ENCODE data around the gene PRSS2. TPM values are rescaled to one million over a fixed set of nuclear protein-coding genes. Genes with fewer than 3 reads are reported as not detected.
A peak's percentile ranks its signal among the peaks of the same experiment; 100 is the strongest.

Gene PRSS2
- total RNA-seq, 1 donor from 2014 or later, result not detected

DNA sequence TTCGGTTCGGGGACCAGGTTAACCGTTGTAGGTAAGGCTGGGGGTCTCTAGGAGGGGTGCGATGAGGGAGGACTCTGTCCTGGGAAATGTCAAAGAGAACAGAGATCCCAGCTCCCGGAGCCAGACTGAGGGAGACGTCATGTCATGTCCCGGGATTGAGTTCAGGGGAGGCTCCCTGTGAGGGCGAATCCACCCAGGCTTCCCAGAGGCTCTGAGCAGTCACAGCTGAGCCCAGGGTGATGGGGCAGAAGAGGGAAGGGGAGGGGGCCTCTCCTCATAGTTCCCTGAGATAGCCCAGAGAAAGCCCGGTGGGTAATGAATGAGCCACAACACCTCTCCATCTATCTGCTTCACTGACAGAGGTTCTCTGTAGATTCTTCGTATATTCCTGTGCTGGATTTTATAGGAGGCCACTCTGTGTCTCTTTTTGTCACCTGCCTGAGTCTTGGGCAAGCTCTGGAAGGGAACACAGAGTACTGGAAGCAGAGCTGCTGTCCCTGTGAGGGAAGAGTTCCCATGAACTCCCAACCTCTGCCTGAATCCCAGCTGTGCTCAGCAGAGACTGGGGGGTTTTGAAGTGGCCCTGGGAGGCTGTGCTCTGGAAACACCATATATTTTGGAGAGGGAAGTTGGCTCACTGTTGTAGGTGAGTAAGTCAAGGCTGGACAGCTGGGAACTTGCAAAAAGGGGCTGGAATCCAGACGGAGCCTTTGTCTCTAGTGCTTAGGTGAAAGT is 16.4 kb downstream of the PRSS2 start:
- no peak overlapping the region for H3K4me3 ChIP-seq
- TF ChIP-seq, protein P1, sequence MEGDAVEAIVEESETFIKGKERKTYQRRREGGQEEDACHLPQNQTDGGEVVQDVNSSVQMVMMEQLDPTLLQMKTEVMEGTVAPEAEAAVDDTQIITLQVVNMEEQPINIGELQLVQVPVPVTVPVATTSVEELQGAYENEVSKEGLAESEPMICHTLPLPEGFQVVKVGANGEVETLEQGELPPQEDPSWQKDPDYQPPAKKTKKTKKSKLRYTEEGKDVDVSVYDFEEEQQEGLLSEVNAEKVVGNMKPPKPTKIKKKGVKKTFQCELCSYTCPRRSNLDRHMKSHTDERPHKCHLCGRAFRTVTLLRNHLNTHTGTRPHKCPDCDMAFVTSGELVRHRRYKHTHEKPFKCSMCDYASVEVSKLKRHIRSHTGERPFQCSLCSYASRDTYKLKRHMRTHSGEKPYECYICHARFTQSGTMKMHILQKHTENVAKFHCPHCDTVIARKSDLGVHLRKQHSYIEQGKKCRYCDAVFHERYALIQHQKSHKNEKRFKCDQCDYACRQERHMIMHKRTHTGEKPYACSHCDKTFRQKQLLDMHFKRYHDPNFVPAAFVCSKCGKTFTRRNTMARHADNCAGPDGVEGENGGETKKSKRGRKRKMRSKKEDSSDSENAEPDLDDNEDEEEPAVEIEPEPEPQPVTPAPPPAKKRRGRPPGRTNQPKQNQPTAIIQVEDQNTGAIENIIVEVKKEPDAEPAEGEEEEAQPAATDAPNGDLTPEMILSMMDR (IDR thresholded peaks at IDR 0.05; ENCODE audit: borderline replicate concordance), result no peak
- peaks cover 5% of the 10 kb centered on the region for H3K4me1 ChIP-seq
- H3K27me3 ChIP-seq (ENCODE audit: low read depth), result peaks cover 81% of the 10 kb centered on the region
- H3K9me3 ChIP-seq (replicated peaks), result no peaks in the 10 kb centered on the region
- intact Hi-C loops (cut with micrococcal nuclease), result no loop called here
- no peaks in the 10 kb centered on the region for H3K36me3 ChIP-seq
- H3K27ac ChIP-seq (replicated peaks), result peak overlapping the region; percentile 30
- DNase-seq, result no peak

GRCh38 chr7:142787783-142788182 is 17.0 kb downstream of the PRSS2 start:
- TF ChIP-seq, protein P1 (IDR thresholded peaks at IDR 0.05; ENCODE audit: borderline replicate concordance), result no peak
- H3K27ac ChIP-seq (replicated peaks), result peak overlapping the region; percentile 30
- peaks cover 81% of the 10 kb centered on the region for H3K27me3 ChIP-seq (ENCODE audit: low read depth)
- H3K4me3 ChIP-seq, result no peak overlapping the region
- no peak for DNase-seq
- H3K9me3 ChIP-seq (replicated peaks), result no peaks in the 10 kb centered on the region
- intact Hi-C loops (cut with micrococcal nuclease), result no loop called here
- peaks cover 4% of the 10 kb centered on the region for H3K4me1 ChIP-seq
- H3K36me3 ChIP-seq, result no peaks in the 10 kb centered on the region

GRCh38 chr7:142788303-142789289 is 17.8 kb downstream of the PRSS2 start:
- TF ChIP-seq, protein P1 (IDR thresholded peaks at IDR 0.05; ENCODE audit: borderline replicate concordance), result no peak
- Histone ChIP-seq H3K27me3 (ENCODE audit: low read depth) (peaks cover 84% of the 10 kb centered on the region), H3K4me3 (no peak overlapping the region), H3K27ac (replicated peaks) (no peak overlapping the region), H3K9me3 (replicated peaks) (no peaks in the 10 kb centered on the region), H3K36me3 (no peaks in the 10 kb centered on the region), H3K4me1 (no peaks in the 10 kb centered on the region)
- DNase-seq, result no peak
- intact Hi-C loops (cut with micrococcal nuclease), result no loop called here

DNA sequence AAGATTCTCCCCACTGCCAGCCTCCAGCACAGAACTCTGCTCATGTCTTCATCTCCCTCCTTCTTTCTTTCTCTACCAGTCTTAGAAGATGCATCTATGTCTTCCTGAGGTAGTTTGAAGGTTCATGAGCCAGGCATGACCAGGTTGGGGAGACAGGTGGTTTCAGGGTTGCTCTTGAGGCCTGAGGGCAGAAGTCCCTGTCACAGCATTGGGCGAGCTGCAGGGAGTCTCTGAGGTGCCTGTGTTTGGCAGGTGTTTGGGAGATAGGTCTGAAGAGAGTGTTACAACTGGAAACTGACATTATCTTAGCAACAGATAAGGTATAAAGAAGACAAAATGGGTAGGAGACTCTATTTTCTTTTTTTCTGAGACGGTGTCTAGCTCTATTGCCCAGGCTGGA is 18.7 kb downstream of the PRSS2 start:
- intact Hi-C loops (cut with micrococcal nuclease), result no loop called here
- DNase-seq, result no peak
- H3K9me3 ChIP-seq (replicated peaks), result no peaks in the 10 kb centered on the region

DNA sequence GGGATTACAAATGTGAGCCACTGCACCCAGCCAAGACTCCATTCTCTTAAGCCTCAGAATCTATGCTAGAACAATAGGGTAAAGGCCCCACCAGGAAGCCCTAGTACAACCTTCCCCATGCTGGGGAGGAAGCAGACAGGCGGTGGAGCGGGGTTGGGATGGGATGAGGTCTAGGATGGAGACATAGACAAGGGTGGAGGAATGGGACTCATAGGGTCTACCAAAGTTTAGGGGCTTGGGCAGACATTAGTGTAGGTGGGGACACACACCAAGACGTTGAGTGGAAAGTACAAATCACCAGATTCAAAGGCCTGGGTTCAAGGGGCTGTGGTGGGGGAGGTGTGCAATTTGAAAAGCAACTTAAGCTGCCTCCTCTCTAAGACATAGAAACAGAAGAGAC is 19.3 kb downstream of the PRSS2 start:
- no peak for DNase-seq
- Histone ChIP-seq H3K4me1 (no peaks in the 10 kb centered on the region), H3K27me3 (ENCODE audit: low read depth) (peaks cover 92% of the 10 kb centered on the region), H3K4me3 (no peak overlapping the region), H3K27ac (replicated peaks) (no peak overlapping the region), H3K36me3 (no peaks in the 10 kb centered on the region), H3K9me3 (replicated peaks) (no peaks in the 10 kb centered on the region)
- intact Hi-C loops (cut with micrococcal nuclease), result no loop called here
- TF ChIP-seq, protein P1 (IDR thresholded peaks at IDR 0.05; ENCODE audit: borderline replicate concordance), result no peak

More for the DNA sequence above, 18.7 kb downstream of the PRSS2 start:
- TF ChIP-seq, protein P1 (IDR thresholded peaks at IDR 0.05; ENCODE audit: borderline replicate concordance), result no peak
- Histone ChIP-seq H3K27ac (replicated peaks) (no peak overlapping the region), H3K27me3 (ENCODE audit: low read depth) (peaks cover 87% of the 10 kb centered on the region), H3K4me3 (no peak overlapping the region), H3K36me3 (no peaks in the 10 kb centered on the region), H3K4me1 (no peaks in the 10 kb centered on the region)
